Gastrocnemius medialis (tissue), 4 donors: Measurements from ENCODE around the gene ARHGAP42. TPM values are rescaled to one million over a fixed set of nuclear protein-coding genes. Genes with fewer than 3 reads are reported as not detected.

Experiments used
- ATAC-seq, 2 donors: fragments of 150-250 bp; one replicate each; pipeline ENCODE4 v1.9.1; 2016
- DNase-seq, 2 donors: peaks; one replicate each; pipeline ENCODE4 v3.0.0-alpha.2; 2019
- H3K27ac ChIP-seq, 4 donors: fragments of 200-600 bp; sonication (generic); 1 replicate in 1 of 4; 2 replicates in 3 of 4; pipeline ENCODE4 v1.5.1; 2016 to 2018; ENCODE audit warnings: mild to moderate bottlenecking in 2 of 4, moderate library complexity in 1 of 4
- H3K27me3 ChIP-seq, 3 donors: fragments of 200-600 bp; sonication (generic) in 2 of 3; 1 replicate in 1 of 3; 2 replicates in 2 of 3; pipeline versions ENCODE4 v1.5.1 to v1.6.0; 2016 to 2019; ENCODE audit warnings: mild to moderate bottlenecking in 1 of 3, moderate library complexity in 1 of 3
- H3K36me3 ChIP-seq, 2 donors: fragments of 200-600 bp; sonication (generic) in 1 of 2; one replicate each; pipeline ENCODE4 v1.5.1; 2017 to 2018
- H3K4me1 ChIP-seq, 2 donors: fragments of 200-600 bp; sonication (generic) in 1 of 2; one replicate each; pipeline ENCODE4 v1.5.1; 2016 to 2017; ENCODE audit warnings: mild to moderate bottlenecking in 2 of 2
- H3K4me3 ChIP-seq, 4 donors: fragments of 200-600 bp; sonication (generic) in 3 of 4; 1 replicate in 1 of 4; 2 replicates in 3 of 4; pipeline ENCODE4 v1.5.1; 2016 to 2019; ENCODE audit warnings: mild to moderate bottlenecking in 2 of 4
- H3K9me3 ChIP-seq, 3 donors: fragments of 200-600 bp; sonication (generic) in 2 of 3; 1 replicate in 1 of 3; 2 replicates in 2 of 3; pipeline ENCODE4 v1.5.1; 2016 to 2019
- POLR2A ChIP-seq, 2 donors: fragments of 450-650 bp; IDR thresholded peaks; one replicate each; pipeline ENCODE4 v1.6.1; 2017; ENCODE audit warnings: antibody characterized with exemption in 2 of 2, mild to moderate bottlenecking in 2 of 2, moderate library complexity in 2 of 2
- in situ Hi-C, 4 donors: fragments of 200-750 bp; cut with MboI; loops; one replicate each; pipeline versions ENCODE4 v1.15.0 to v1.8.0; 2017; ENCODE audit warnings: low sequenced_read_pairs in 4 of 4
- intact Hi-C: fragments of 100-400 bp; cut with DNase I; formaldehyde crosslinking; loops from one replicate; pipeline ENCODE4 v1.15.1; 2023; ENCODE audit warnings: low total_unique reads
- total RNA-seq, 4 donors: library from RNA; depleted of rRNA; stranded (reverse); fragments of >200 nt; gene quantifications; one replicate each; pipeline versions ENCODE4 v1.1.0 to v1.2.3, GENCODE V29; 2016
- TF ChIP-seq, protein P1 (sequence below), 5 experiments: fragments of 450-650 bp in 3 of 5; fragments of 200-600 bp in 2 of 5; sonication (generic) in 2 of 5; IDR thresholded peaks in 4 of 5; conservative IDR thresholded peaks in 1 of 5; 1 replicate in 4 of 5; 2 replicates in 1 of 5; pipeline ENCODE4 v1.5.1; 2016 to 2019; ENCODE audit warnings: antibody characterized with exemption in 5 of 5, mild to moderate bottlenecking in 3 of 5, moderate library complexity in 3 of 5

ARHGAP42 gene
- total RNA-seq, 4 donors from 2014 or later, result 6.0 to 13.9 (median 10.2) TPM

- Histone ChIP-seq H3K4me3 (no peak overlapping the region), H3K27ac (no peak overlapping the region), H3K4me1 (peaks cover 0 to 4% of the 10 kb centered on the region in 2 donors), H3K9me3 (no peaks in the 10 kb centered on the region), H3K27me3 (no peaks in the 10 kb centered on the region), H3K36me3 (no peaks in the 10 kb centered on the region)
- intact Hi-C loops (no loop called here), in situ Hi-C loops (no loop called here)
- no peak for ATAC-seq
- TF ChIP-seq, protein P1, sequence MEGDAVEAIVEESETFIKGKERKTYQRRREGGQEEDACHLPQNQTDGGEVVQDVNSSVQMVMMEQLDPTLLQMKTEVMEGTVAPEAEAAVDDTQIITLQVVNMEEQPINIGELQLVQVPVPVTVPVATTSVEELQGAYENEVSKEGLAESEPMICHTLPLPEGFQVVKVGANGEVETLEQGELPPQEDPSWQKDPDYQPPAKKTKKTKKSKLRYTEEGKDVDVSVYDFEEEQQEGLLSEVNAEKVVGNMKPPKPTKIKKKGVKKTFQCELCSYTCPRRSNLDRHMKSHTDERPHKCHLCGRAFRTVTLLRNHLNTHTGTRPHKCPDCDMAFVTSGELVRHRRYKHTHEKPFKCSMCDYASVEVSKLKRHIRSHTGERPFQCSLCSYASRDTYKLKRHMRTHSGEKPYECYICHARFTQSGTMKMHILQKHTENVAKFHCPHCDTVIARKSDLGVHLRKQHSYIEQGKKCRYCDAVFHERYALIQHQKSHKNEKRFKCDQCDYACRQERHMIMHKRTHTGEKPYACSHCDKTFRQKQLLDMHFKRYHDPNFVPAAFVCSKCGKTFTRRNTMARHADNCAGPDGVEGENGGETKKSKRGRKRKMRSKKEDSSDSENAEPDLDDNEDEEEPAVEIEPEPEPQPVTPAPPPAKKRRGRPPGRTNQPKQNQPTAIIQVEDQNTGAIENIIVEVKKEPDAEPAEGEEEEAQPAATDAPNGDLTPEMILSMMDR (IDR thresholded peaks at IDR 0.05 in 4 of 5, conservative IDR thresholded peaks at IDR 0.05 in 1 of 5), result no peak
- TF ChIP-seq POLR2A (IDR thresholded peaks at IDR 0.05), result no peak
- no peak for DNase-seq
Observed at GRCh38 chr11:100799445-100799844, 112.4 kb downstream of the ARHGAP42 start.

DNA sequence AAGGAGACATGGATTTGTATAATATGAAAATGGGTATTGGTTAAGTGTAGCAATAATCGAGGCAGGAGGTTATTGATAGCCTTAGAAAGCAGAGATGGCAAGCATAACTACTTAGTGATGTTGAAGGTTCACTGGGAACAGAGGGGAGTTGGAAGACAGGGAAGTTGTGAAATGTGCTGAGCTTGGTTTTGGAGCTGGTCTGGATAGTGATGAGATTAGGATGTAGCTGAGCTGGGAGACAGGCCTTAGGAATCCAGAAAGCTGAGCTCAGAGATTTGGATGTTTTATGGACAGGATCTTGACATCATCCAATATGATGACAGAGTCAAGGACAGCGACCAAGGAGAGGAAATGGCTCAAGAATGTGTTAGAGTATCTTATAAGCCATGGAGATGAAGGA lies 113.1 kb downstream of the ARHGAP42 start:
- TF ChIP-seq, protein P1 (IDR thresholded peaks at IDR 0.05 in 4 of 5, conservative IDR thresholded peaks at IDR 0.05 in 1 of 5), result no peak
- no peak for TF ChIP-seq POLR2A (IDR thresholded peaks at IDR 0.05)
- no peak overlapping the region for H3K27ac ChIP-seq
- ATAC-seq (no peak), DNase-seq (no peak)
- no peak overlapping the region for H3K4me3 ChIP-seq
- H3K4me1 ChIP-seq, result peaks cover 0 to 10% of the 10 kb centered on the region in 2 donors
- no peaks in the 10 kb centered on the region for H3K36me3 ChIP-seq
- in situ Hi-C loops (no loop called here), intact Hi-C loops (no loop called here)
- no peaks in the 10 kb centered on the region for H3K27me3 ChIP-seq
- no peaks in the 10 kb centered on the region for H3K9me3 ChIP-seq

- H3K4me3 ChIP-seq, result no peak overlapping the region
- no peaks in the 10 kb centered on the region for H3K27me3 ChIP-seq
- in situ Hi-C loops, result no loop called here
- TF ChIP-seq, protein P1 (IDR thresholded peaks at IDR 0.05 in 4 of 5, conservative IDR thresholded peaks at IDR 0.05 in 1 of 5), result no peak
- no peak for TF ChIP-seq POLR2A (IDR thresholded peaks at IDR 0.05)
- ATAC-seq (no peak), DNase-seq (no peak)
- peaks cover 0 to 18% of the 10 kb centered on the region in 2 donors for H3K4me1 ChIP-seq
- no peaks in the 10 kb centered on the region for H3K9me3 ChIP-seq
- no peaks in the 10 kb centered on the region for H3K36me3 ChIP-seq
- intact Hi-C loops, result no loop called here
- H3K27ac ChIP-seq, result no peak overlapping the region
Observed at GRCh38 chr11:100801225-100801999, 114.3 kb downstream of the ARHGAP42 start.

DNA sequence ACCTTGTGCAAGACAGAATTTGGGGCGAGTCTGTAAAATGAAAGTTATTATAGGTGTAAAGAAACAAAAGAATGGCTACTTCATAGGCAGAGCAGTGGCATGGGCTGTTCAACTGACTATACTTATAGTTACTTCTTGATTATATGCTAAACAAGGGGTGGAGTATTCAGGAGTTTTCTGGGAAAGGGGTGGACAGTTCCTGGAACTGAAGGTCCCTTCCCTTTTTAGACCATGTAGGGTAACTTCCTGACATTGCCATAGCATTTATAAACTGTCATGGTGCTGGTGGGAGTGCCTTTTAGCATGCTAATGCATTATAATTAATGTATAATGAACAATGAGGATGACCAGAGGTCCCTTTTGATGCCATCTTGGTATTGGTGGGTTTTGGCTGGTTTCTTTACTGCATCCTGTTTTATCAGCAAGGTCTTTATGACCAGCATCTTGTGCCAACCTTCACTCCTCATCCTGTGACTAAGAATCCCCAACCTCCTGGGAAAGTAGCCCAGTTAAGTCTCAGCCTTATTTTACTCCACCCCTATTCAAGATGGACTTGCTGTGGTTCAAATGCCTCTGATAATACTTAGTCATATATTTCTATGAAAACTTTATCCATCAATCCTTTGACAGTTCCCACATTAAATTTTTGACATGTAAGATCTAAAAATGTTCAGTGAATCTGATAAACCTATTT lies 118.6 kb downstream of the ARHGAP42 start:
- no peak overlapping the region for H3K4me3 ChIP-seq
- intact Hi-C loops (no loop called here), in situ Hi-C loops (no loop called here)
- no peak overlapping the region for H3K27ac ChIP-seq
- ATAC-seq (no peak), DNase-seq (no peak)
- TF ChIP-seq, protein P1 (IDR thresholded peaks at IDR 0.05 in 4 of 5, conservative IDR thresholded peaks at IDR 0.05 in 1 of 5), result no peak
- TF ChIP-seq POLR2A (IDR thresholded peaks at IDR 0.05), result no peak
- H3K9me3 ChIP-seq, result no peaks in the 10 kb centered on the region
- no peaks in the 10 kb centered on the region for H3K27me3 ChIP-seq
- peaks cover 0 to 15% of the 10 kb centered on the region in 2 donors for H3K4me1 ChIP-seq
- no peaks in the 10 kb centered on the region for H3K36me3 ChIP-seq
